ENCODE data around the gene MRPS2.

GRCh38 chr9:135501261-135502167 lies 1.0 kb downstream of the MRPS2 start:
- TF ChIP-seq POLR2A (IDR thresholded peaks at IDR 0.05), result no peak
- TF ChIP-seq CTCF (IDR thresholded peaks at IDR 0.05), result no peak
